ENCODE data around the gene GTF3C4.

GTF3C4 gene

GRCh38 chr9:132670457-132671391, at the start of gene GTF3C4:
TSS of gene GTF3C4 (plus strand) at chr9:132670464. CDS start at chr9:132670599, 135 bp downstream.
- no peak for DNase-seq (ENCODE audit: low read depth, low spot score)

GRCh38 chr9:132622159-132622558, 48.1 kb upstream of the GTF3C4 start:
- no peak for DNase-seq (ENCODE audit: low read depth, low spot score)

- DNase-seq (ENCODE audit: low read depth, low spot score): no peak
Observed at GRCh38 chr9:132626285-132626684, 44.0 kb upstream of the GTF3C4 start.

GRCh38 chr9:132627106-132627505, 43.2 kb upstream of the GTF3C4 start:
- DNase-seq (ENCODE audit: low read depth, low spot score): no peak

GRCh38 chr9:132627594-132627993, 42.7 kb upstream of the GTF3C4 start:
- DNase-seq (ENCODE audit: low read depth, low spot score): no peak

GRCh38 chr9:132628746-132629145, 41.5 kb upstream of the GTF3C4 start:
- DNase-seq (ENCODE audit: low read depth, low spot score): no peak

- DNase-seq (ENCODE audit: low read depth, low spot score): no peak
Observed at GRCh38 chr9:132630116-132630515, 40.1 kb upstream of the GTF3C4 start.

- DNase-seq (ENCODE audit: low read depth, low spot score): no peak
Observed at GRCh38 chr9:132630811-132631210, 39.5 kb upstream of the GTF3C4 start.

- no peak for DNase-seq (ENCODE audit: low read depth, low spot score)
Observed at GRCh38 chr9:132631280-132631679, 39.0 kb upstream of the GTF3C4 start.

- no peak for DNase-seq (ENCODE audit: low read depth, low spot score)
Observed at GRCh38 chr9:132631685-132632084, 38.6 kb upstream of the GTF3C4 start.

- no peak for DNase-seq (ENCODE audit: low read depth, low spot score)
Observed at GRCh38 chr9:132632413-132633129, 37.7 kb upstream of the GTF3C4 start.

GRCh38 chr9:132634327-132634726, 35.9 kb upstream of the GTF3C4 start:
- DNase-seq (ENCODE audit: low read depth, low spot score): no peak

GRCh38 chr9:132637351-132637750, 32.9 kb upstream of the GTF3C4 start:
- no peak for DNase-seq (ENCODE audit: low read depth, low spot score)

- DNase-seq (ENCODE audit: low read depth, low spot score): no peak
Observed at GRCh38 chr9:132637801-132638200, 32.5 kb upstream of the GTF3C4 start.

- DNase-seq (ENCODE audit: low read depth, low spot score): no peak
Observed at GRCh38 chr9:132638240-132638639, 32.0 kb upstream of the GTF3C4 start.

GRCh38 chr9:132639322-132639721, 30.9 kb upstream of the GTF3C4 start:
- DNase-seq (ENCODE audit: low read depth, low spot score): no peak

- DNase-seq (ENCODE audit: low read depth, low spot score): no peak
Observed at GRCh38 chr9:132641216-132641615, 29.0 kb upstream of the GTF3C4 start.

GRCh38 chr9:132644251-132644650, 26.0 kb upstream of the GTF3C4 start:
- DNase-seq (ENCODE audit: low read depth, low spot score): no peak

- DNase-seq (ENCODE audit: low read depth, low spot score): no peak
Observed at GRCh38 chr9:132645306-132645705, 25.0 kb upstream of the GTF3C4 start.

GRCh38 chr9:132645711-132646110, 24.6 kb upstream of the GTF3C4 start:
- DNase-seq (ENCODE audit: low read depth, low spot score): no peak

- DNase-seq (ENCODE audit: low read depth, low spot score): no peak
Observed at GRCh38 chr9:132646726-132647125, 23.5 kb upstream of the GTF3C4 start.

- DNase-seq (ENCODE audit: low read depth, low spot score): no peak
Observed at GRCh38 chr9:132647355-132647754, 22.9 kb upstream of the GTF3C4 start.

GRCh38 chr9:132647806-132648205, 22.5 kb upstream of the GTF3C4 start:
- DNase-seq (ENCODE audit: low read depth, low spot score): no peak

All from activated naive CD8-positive, alpha-beta T cell treated with anti-CD3 and anti-CD28 coated beads, Interleukin-2, amount 50 U/mL, for 16 hours (primary cell).